Amniotic stem cell (primary cell): ENCODE results near the gene SSTR5.

Experiments
- DNase-seq: peaks from one replicate; lab custom pipeline; 2025; lab: John Stamatoyannopoulos, UW

Gene SSTR5

DNA sequence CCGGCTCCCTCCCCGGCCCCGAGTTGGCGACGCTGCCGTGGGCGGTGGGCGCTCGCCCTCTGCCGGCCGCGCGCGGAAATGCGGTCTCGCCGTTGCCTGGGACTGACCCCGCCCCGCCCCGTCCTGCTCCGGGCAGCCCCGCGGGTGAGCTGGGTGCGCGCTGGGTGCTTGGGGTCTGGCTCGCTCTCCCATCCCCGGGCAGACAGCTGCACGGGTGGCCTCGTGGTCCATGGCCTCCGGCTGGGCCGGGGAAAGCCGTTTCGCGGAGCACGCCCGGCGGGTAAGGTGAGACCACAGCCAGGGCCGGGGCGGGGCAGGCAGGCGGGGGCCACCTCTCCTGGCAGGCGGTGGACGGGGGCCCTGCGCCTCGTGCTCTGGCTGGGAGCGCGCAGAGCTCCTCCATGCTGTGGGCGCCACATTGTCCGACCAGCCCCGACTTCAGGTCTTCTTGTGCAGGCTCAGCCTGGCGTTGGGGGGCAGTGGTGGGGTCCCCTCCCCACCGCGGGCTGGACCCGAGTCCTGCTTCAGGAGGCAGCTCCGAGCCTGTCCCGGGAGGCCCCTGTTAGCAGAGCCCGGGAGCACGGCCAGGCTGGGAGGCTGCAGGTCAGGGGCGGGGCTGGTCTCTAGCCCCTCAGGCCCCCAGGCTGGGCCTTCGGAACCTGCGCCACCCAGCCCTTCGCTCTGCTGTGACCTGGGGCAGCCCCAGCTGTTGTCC lies 30.5 kb downstream of the SSTR5 start:
- DNase-seq, result no peak

DNA sequence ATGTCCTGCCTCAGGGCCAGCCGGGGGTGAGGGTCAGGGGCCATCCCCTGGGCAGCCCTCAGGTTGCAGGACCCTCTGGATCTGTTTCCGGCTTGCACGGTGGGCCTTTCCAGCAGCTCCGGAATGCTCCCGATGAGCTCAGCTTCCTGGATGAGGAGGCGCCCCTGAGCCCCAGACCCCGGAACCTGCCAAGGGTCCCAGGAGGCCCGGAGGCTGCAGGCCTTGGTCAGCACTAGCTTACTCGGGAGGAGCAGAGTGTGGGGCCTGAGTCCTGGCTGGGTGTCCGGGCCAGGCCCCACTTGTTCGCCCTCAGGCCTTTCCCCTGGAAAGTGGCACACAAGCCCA lies 31.1 kb downstream of the SSTR5 start:
- no peak for DNase-seq

DNA sequence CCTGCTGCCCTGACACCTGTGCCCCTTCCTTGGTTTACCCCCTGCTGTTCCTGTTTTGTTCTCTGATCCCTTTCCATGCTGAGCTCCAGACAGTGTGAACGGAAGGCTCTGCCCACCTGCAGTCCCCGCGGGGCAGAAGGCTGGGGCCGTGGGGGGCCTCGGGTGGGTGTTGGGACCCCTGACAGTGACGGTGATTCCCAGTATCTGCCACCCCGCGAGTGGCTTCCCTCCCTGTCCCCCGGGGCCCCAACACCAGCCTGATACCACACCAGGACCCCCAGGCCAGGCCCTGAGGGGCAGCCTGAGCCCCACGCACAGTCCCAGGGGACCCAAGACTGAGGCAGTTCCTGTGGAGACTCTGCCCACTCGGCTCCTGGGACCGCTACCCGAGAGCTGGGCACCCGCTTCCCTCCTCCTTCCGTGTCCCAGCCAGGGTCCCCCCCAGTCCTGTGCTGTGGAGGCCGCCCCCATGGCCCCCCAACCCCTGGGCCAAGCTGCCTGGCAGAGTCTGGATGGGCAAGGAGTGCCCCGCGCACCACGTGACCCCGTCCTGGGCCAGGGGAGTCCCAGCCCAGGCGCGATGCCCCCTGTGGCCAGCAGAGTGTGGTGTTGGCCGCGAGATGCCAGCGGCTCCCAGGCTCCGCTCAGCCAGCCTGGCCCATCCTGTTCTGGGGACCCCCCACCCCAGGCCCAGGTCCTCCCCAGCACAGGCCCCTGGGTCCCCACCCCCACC lies 33.5 kb downstream of the SSTR5 start:
- peak; percentile 40 for DNase-seq

GRCh38 chr16:1106659-1107058 lies 34.1 kb downstream of the SSTR5 start:
- no peak for DNase-seq

DNA sequence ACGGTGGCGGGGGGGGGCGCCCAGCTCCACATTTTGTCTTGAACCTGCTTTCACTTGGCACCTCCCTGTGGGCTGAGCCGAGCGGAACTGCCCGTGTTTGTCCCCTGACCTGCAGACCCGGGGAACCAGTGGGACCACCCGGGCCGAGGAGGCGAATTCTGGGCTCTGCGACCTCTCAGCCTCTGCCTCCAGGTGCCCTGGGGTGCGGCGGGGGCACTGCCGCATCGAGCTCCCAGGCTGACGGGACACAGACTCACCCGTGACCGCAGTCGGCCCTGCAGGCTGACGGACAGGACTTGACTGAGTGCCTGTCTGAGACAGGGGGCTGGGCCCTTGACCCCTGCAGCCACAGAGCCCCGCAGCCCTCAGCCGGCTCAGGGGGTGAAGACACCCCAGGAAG lies 34.6 kb downstream of the SSTR5 start:
- DNase-seq, result no peak

DNA sequence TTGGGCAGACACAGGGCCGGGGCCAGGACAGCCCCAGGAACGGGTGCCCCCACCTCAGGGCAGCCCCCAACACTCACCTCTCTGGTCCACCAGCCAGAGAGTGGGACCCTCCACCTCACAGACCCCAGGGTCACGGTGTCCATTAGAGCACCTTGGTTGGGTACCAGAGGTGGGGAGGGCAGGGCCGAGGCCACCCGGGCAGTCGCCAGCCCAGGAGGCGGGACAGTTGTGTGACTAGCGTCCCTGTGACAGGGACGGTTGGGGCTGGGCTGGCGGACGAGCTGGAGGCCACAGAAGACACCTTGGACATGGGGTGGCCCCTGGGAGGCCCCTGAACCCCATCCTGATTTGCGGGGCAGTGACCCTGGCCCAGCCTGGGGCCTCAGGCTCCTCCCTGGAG lies 35.2 kb downstream of the SSTR5 start:
- no peak for DNase-seq

DNA sequence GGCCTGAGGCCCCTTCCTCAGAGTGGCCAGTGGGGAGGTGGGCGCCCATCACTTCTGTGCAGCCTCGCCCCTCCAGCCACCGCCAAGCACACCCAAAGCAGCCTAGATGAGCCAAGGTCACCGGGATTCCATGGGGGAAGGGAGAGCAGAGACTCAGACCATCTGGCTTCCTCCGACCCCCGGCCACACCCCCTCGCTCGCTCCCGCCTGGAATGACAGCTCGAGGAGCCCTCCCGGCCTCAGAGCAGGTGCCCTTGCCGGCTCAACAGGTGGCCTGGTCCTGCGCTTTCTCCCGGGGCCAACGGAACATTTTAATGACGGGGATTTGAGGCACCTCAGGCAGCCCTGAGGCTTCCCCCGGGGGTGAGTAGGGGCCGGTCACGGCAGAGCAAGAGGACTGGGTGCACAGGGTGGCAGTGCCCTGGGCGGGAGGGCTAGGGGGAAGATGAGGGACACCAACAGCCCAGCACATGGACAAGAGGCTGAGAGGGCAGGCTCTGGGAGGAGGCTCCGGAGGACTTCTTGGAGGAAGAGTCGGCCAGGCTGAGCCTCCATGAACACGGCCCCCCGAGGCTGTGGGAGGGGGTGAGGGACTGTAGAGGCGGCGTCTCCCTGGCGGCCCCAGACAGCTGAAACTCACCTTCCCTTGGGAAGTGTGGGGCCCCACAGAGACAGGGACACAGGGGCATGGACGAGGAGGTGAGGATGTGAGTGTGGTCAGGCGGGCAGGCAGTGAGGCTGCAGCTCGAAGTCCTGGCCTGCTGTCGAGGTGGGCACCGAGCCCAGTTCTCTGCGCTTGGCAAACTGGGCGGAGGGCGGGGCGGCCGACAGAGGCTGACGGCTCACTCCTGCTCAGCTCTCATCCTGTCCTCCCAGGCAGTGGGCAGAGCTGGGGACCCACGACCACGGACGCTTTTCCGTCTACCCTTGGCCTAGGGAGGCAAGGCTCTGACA lies 36.0 kb downstream of the SSTR5 start:
- DNase-seq, result no peak

- DNase-seq, result no peak
These were observed 37.1 kb downstream of the SSTR5 start for GRCh38 chr16:1109648-1110047.

DNA sequence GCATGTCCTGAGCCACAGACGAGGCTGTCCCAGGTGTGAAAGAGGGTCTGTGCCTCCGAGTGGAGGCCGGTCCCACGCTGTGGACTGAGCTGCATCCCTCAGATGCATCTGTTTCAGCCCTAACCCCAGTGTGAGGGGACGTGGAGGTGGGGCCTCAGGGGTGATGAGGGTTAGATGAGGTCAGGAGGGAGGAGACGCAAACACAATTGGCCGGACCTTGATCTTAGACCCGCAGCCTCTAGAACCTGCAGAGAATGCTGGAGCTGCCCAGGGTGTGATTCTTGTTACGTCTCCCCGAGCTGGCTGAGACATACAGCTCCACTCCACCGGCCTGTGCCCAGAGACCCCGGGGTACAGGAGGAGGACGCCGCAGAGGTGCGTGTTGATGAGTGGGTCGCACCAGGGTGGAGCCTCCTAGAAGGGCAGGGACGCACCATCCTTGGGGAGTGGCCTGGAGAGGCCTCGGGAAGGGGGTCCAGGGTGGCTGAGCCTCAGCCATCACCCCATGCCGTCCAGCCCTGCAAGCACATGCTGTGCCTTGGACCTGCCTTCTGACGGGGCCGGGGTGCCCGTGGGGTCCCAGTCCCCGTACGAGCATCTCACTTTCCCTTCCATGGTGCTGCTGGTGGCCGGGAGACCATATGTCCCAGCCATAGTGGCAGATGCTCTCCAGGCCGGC lies 40.1 kb downstream of the SSTR5 start:
- DNase-seq, result no peak

GRCh38 chr16:1113489-1113888 lies 40.9 kb downstream of the SSTR5 start:
- no peak for DNase-seq

DNA sequence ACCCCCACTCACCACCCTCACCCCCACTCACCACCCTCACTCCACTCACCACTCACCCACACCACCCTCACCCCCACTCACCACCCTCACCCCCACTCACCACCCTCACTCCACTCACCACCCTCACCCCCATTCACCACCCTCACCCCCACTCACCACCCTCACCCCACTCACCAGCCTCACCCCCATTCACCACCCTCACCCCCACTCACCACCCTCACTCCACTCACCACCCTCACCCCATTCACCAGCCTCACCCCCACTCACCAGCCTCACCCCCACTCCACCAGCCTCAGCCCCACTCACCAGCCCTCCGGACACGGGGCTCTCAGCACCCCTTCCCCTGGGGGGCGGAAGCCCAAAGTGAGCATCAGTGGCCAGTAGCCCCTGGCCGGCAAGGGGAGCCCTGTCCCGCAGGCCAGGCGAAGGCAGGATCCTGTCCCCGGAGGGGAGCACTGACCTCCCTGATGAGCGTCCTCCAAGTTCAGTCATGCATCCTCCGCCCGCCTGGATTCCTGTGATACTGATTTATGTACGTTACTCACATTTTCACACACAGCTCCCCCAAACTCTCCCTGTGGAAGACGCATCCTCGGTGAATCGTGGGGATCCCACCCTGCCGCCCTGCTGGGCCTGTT lies 41.5 kb downstream of the SSTR5 start:
- no peak for DNase-seq

- DNase-seq, result no peak
These were observed 44.1 kb downstream of the SSTR5 start for GRCh38 chr16:1116693-1117077.

DNA sequence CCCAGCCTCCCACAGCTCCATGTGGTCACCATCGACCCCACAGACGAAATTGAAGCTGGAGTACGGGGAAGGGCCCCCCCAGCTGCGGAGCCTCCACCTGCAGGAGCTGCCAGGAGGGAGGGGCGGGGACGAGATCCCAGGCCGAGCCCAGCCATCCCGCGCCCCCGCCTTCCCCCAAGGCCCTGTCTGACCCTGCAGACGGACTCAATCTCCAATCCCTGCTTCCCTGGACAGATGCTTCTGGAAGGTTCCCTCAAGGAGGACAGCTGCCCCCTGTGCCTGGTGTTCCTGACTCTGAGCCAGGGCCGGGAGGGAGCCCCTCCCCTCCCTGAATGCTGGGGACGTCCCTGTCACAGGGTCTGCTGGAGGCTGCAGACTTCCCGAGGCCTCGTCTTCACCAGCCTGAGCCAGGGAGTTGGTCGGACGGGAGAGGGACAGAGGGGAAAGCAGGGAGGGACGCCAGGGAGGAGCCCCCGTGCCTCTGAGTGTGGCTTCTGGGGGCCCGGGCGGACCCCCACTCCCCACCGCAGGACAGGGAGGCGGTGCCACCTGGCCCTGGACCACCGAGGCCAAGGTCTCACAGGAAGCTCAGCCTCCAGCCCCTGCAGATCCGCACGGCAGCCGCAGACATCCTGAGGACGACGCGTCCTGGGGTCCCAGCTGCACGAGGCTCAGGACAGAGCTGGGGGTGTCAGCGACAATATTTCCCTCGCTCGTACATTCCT lies 44.8 kb downstream of the SSTR5 start:
- no peak for DNase-seq

GRCh38 chr16:1117926-1118325 lies 45.4 kb downstream of the SSTR5 start:
- DNase-seq, result no peak

DNA sequence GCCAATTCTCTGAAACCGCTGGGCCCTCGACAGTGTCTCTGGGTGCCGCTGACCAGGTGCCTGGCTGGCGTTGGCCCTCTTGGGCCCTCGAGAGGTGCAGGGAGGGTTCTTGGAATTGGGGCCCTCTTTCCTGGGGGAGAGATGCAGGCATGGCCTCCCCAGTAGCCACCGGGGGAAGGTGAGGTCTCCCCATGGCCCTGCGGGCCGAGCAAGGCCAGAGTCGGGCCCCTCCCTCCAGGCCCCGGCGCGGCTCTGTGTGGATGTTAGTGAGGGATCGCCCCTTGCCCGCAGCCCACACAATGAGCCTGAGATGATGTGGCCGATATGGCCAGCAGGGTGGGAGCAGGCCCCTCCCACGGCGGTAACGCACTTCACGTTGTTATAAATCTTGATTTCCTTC lies 46.6 kb downstream of the SSTR5 start:
- no peak for DNase-seq

- DNase-seq, result no peak
These were observed 47.4 kb downstream of the SSTR5 start for GRCh38 chr16:1119766-1120576.

DNA sequence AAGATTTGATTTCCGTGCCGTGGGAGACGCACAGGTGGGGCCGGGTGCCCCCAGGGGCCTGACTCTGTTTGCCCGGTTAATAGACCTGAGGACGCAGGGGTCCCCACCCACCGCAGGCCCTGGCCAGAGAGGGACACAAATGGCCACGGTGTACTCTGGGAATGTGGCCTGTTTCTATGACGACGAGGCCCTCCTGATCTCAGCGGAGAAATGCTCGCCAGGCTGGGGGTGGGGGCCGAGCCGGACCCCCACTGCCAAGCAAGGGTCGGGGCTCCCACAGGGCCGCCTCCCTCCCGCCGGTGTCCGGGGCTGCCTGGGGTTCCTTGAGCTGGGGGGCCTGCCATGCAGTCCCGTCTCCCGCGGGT lies 48.0 kb downstream of the SSTR5 start:
- no peak for DNase-seq

DNA sequence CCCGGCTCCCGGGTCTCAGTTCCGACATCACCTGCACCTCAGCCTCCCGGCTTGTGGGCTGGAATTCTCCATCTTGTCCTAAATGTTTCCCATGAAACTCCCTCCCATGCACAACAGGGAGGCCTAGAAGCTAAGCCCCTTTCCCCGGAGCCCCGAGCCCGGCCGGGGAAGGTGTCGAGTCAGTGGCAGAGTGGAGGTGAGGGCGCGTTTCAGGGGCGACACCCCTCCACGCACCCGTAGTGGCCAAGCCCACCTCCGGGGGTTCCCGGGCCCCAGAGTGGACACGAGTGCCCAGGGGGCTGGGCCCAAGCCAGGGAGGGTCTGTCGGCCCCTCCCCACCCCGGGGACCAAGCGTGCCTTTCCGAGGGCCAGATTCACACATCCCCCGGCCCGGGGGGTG lies 48.5 kb downstream of the SSTR5 start:
- DNase-seq, result no peak

DNA sequence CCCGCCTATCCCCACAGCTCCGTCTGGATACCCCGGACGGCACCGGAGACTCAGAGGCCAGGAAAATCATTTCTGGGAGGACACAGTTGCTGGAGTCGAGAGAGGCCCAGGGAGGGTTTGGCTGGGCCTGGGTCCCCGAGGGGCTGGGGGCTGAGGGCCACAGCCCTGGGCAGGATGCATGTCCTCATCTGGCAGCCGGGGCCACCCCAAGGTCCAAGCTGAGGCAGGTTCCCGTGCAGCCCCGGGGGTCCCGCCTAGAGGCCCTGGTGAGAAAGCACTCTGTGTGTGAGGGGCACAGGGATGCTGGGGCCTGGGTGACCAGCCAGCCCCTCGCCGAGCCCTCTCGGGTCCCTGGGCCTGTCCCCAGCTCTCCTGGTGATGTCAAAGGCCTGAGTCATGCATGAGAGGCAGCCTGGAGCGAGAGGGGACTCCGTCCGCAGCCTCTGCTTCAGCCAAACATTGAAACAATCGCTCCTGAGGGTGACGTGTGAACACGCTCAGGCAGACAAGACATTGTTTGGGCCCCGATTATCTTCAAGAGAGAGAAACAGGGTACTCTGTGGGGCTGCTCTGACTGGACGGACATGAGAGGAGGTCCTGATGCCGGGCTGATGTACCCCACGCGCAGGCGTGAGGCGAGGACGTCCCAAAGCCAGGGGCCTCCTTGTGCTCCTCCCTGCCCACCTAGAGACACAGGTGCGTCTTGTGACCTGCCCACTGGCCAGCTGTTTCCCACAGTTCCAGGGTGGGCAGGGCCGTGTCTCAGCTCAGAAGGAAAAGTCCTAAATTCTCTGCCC lies 49.3 kb downstream of the SSTR5 start:
- no peak for DNase-seq

DNA sequence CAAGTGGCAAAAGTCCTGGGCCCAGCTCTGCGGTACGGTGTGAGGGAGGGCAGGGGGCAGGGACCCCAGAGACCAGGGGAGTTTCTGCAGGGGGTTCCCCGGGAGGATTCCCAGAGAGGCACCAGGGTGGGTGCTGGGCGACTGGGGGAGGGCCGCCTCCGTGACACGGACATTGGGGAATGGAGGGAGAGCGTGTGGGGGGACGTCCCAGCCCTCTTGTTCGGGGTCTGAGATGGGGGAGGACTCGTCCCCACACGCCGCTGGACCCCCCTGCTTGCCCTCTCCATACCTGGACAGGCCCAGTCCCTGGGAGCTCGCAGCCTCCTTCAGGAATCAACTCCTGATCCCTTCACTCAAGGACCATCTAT lies 49.8 kb downstream of the SSTR5 start:
- no peak for DNase-seq
